NCI-H2029 treated with DMSO at 0.1 percent for 48 hours (cell line): ENCODE measurements around the gene SUMO3.

Source experiments
- DNase-seq: peaks from one replicate; lab custom pipeline; 2025; lab: John Stamatoyannopoulos, UW

Gene SUMO3

DNA sequence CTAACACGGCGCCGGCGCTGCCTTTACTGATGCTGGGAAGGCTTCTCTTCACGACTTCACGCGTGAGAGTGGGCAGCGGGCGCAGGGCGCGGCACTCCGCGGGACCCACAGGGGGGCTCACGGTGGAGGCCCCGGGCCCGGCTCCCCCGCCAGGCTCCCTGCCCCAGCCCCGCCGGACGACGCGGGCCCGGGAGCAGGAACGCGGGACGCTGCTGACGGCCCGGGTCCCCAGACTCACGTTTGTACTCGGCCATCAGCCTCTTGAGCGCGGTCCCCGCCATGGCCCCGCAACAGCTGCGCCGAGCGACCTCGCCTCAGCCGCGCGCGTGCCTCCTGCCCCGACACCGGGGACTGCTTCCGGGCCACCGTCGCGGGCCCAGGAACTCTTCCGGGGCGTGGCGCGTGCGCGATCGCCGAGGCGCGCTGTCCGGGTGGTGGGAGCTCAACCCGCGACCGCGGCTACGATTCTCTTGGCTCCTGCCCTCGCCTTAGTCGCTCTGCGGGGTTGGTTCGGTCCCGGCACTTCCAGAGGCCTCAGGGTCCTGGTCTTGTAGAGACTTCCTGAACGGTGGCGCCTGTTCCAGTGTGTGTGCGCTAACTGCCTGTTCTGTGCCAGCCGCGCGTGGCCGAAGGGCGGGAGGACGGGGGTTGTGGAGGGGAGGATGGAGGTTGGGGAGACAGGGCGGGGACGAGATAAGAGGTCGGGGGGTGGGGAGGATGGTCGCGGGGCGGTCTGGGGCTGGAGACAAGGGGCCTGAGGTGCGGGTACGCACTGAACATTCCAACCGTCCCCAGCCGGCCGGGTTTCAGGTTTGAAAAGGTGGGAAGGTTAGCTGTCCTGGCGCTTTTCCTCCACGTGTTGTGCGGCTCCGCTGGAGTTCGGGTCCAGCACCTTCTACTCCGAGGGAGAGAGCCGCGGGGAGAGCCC, 16.1 kb downstream of the SUMO3 start, which contains the start of gene UBE2G2:
TSS of gene UBE2G2 (minus strand) at position 353 of the 928 bp plus-strand sequence. CDS start at position 281, 72 bp downstream.
- peak; percentile 7 for DNase-seq

DNA sequence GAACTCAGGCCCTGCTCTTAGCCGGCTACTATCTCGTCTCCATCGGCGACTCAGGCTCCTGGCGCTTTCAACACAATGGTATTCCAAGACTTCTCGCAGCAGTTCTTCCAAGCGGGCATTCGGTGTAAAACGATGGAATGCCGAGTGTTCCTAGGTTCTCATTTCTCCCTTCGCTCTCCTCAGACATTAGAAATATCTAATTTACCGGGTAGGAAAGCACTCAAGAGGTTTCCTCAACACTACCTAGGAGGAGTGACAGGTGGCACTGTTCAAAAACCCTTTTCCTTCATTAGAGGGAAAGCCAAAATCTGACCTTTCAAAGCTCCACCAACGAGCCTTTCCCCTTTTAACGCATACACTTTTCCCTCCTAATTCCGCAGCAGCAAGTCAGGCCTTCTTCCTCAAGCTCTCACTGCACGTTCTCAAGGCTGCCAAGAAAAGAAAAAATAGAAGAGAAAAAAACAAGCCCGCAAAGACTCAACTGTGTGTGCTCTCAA, 16.8 kb downstream of the SUMO3 start:
- DNase-seq: no peak

DNA sequence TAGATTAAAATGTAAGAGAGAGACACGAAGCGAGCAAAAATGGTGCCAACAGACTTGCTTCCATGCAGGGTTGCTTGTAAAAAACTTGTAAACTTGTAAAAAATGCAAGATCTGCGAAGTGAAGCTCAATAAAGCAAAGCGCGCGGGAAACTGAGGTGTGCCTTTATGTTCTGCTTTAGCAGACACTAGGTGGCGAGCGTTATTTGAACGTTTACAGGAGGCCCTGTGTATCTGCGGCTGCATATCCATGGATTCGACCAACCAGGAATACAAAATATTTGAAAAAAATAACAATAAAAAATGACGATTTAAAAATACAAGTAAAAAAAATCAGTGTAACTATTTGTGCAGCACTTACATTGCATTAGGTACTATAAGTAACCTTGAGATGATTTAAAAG, 17.8 kb downstream of the SUMO3 start:
- no peak for DNase-seq

DNA sequence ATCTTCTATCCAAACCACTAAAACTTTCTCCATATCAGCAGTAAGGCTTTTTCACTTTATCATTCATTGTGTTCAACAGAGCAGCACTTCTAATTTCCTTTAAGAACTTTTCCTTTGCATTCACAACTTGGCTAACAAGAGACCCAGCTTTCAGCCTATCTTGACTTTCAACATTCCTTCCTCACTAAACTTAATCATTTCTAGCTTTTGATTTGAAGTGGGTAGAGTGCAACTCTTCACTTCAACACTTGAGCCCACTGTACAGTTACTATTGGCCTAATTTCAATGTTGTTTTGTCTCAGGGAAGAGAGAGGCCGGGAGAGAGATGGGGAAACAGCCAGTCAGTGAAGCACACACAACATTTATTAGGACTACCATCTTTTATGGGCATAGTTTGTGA, 18.2 kb downstream of the SUMO3 start:
- DNase-seq: no peak

DNA sequence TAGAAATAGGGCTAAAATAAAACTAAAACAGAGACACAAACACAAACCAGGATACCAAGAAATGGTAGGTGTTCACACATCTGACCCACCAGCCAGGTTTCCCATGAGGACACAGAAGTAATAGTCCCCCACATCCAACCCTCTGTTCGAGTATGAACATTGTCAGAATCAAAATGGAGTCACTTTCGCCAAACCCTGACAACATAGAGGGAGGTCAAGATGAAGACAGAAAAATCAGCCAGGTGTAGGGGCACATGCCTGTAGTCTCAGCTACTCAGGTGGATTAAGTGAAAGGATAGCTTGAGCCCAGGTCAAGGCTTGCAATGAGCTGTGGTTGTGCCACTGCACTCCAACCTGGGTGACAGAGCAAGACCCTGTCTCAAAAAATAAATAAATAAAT, 20.1 kb downstream of the SUMO3 start:
- DNase-seq: no peak

DNA sequence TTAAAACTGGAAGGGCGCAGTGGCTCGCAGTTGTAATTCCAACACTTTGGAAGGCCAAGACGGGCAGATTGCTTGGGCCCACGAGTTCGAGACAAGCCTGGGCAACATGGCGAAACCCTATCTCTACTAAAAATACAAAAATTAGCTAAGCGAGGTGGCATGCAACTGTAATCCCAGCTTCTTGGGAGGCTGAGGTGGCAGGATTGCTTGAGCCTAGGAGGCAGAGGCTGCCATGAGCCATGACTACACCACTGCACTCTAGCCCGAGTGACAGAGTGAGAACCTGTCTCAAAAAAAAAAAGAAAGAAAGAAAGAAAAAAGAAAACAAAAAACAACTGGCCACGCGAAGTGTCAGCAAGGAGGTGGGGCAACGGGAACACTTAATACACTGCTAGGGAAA, 22.5 kb downstream of the SUMO3 start:
- DNase-seq: no peak

DNA sequence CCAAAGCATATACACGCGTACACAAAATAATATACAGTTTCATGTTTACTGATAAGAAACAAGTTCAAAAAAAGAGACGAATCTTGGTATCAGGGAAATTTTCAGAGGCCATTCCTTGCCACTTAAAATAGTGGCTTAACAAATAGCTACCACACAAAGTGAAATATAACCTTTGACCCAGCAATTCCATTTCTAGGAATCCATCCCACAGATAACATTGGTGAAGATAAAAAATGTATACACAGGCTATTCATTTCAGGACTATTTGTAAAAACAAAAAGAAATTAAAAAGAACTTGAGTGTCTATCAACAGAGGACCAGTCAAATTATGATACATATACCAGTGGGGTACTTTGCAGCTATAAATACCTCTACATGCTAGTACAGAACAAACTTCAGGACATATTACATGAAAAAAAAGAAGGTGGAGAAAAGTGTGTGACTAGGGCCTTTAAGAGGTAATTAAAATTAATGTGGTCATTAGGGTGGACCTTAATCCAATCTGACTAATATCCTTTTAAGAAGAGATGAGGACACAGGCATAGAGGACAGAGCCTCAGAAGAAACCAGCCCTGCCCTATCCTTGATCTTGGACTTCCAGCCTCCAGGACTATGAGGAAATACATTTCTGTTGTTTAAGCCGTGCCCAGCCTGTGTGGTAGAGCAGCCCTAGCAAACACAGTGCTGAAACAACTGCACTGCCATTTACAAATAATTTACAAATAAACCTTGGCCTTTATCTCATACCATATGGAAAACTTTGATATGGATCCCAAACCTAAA, 24.1 kb downstream of the SUMO3 start:
- no peak for DNase-seq

DNA sequence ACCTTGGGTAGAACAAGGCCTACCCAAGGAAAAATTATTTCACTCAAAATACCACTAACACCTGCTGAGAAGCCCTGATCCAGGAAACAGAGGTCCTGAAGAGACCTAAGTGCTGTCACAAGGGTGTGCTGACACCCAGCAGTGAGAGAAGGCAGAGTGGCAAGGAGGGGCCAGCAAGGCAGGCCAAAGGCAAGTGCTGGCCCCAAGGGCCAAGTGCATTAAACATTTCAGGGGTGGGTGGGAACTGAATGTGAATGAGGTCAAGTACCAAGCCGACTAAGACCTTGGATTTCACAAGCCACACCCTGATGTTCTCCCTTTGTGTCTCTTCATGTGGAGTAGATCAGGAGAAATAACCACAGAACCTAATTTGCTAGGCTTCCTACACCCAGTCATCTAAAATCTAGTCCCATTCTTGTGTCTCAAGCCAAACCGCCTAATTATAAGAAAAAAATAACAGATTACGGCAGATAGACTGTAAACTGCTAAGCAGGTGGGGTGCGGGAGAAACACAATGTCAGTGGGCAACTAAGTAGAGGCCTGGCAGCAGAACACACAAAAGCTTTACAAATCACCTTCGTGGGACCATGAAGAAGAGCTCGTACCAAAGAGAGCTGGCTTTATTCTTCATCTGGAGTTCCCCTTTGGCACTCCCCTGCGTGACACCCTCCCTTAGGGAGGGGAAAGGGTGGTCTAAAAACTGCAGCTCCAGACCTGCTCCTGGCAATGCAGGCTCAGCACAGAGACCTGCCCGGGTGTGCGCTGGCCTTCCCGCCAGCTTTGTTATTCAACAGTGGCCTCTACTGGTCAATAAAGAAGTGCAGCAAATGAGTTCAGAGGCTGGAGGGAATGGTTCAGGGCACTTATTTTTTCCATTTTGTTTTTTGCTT, 24.9 kb downstream of the SUMO3 start:
- peak; percentile 53 for DNase-seq

DNA sequence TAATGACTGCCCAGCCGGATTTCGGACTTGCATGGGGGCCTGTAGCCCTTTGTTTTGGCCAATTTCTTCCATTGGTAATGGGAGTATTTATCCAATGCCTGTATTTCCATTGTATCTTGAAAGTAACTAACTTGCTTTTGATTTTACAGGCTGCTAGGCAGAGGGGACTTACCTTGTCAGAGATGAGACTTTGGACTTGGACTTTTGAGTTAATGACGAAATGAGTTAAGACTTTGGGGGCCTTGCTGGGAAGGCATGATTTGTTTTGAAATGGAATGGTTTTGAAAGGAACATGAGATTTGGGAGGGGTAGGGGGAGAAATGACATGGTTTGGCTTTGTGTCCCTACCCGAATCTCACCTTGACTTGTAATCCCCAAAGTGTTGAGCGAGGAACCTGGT, 25.9 kb downstream of the SUMO3 start:
- DNase-seq: no peak

DNA sequence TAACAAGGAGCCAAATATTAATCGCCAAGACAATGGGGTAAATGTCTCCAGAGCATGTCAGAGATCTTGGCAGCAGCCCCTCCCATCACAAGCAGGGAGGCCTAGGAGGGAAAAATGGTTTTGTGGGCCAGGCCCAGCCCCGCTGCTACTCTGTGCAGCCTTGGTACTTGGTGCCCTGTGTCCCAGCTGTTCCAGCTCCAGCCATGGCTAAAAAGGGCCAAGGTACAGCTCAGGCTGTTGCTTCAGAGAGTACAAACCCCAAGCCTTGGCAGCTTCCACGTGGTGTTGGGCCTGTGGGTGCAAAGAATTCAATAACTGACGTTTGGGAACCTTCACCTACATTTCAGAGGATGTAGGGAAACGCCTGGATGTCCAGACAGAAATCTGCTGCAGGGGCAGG, 26.6 kb downstream of the SUMO3 start:
- no peak for DNase-seq

DNA sequence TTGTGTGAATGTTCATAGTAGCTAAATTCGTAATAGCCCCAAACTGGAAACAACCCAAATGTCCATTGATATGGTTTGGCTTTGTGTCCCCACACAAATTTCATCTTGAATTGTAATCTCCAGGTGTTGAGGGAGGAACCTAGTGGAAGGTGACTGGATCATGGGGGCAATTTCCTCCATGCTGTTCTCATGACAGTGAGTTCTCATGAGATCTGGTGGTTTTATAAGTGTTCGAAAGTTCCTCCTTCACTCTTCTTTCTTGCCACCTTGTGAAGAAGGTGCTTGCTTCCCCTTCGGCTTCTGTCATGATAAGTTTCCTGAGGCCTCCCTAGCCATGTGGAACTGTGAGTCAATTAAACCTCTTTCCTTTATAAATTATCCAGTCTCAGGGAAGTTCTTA, 27.5 kb downstream of the SUMO3 start:
- no peak for DNase-seq

DNA sequence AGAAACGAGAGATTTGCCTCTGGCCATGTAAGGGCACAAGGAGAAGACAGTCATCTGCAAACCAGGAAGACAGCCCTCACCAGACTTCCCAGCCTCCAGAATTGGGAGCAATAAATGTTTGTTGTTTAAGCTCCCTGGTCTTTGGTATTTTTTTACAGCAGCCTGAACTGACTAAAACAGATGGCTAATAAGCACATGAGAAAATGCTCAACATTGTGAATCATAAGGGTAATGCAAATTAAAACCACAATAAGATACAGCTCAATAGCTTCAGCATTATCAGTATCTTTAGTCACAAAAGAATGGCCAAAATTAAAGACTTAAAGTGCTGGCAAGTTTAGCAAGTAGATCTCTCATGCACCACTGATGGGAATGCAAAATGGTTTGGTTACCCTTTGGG, 28.0 kb downstream of the SUMO3 start:
- no peak for DNase-seq

DNA sequence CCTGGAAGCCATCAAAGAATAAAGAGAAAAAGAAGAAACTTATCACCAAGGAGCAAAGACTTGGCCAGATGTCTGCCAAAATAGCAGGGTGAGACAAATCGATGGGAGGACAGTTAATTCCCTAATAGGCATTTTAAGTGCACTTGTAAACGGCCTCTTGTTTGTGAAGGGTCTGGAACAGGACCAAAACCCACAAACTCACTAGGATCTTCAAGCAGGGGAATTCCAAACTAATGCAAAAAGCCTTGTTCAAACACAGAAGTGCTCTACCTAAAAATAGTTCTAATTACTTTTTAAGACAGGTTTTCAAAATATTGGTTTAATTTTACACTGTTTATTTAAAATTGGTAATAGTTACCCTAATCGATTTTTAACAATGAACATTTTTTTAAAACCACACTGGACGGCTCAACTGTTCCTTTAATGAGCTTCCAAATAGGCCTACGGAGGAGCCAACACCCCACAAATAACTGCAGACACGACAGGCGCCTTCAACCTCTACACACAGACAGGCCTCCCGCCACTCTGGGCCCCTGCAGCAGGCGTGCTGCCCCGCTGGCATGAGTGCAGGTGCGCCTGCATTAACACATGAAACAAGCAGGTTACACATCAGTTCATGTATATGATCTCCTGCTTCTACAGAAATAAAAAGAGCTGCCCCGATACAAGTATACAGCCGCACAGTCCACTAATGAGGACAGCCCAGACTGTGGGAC, 32.1 kb downstream of the SUMO3 start:
- DNase-seq: peak; percentile 82

DNA sequence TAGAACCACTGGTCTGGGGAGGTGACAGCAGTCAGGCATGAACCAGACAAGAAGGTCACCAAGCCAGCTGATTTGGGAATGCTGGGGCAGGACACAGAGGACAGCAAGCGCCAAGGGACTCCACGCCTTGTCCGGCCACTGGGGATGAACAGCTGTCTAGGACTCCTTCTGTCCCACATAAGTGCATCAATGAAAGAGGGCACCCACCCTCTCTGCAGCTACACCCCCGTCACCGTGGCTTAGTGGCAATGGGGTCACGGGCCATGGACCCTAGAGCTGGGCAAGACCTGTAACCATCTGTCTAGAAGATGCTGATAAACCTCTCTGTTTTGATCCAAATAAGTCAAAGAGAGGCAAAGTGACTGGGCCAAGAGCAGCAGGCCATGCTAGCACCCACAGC, 33.1 kb downstream of the SUMO3 start:
- DNase-seq: no peak

DNA sequence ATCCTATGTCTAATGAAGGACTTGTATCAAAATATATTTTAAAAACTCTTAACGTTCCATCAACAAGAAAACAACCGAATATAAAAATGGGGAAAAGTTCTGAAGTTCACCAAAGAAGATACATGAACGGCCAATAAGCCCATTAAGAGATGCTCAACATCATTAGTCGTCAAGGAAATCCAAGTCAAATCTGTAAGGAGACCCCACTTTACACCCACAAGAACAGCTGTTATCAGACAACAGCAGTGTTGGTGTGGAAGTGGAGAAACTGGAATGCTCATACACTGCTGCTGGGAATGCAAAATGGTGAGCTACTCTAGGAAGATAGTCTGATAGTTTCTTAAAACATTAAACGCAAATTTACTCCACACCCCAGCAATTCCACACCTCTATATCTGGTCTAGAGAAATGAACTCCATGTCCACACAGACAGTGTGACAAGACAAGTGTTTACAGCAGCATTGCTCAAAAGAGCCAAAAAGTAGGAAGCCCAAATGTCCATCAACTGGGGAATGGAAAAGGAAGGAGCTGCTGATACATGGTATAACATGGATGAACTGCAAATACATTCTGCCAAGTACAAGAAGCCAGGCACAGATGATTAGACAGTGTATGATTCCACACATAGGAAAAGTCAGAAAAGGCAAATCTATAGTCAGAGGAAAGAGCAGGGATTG, 34.7 kb downstream of the SUMO3 start:
- no peak for DNase-seq

DNA sequence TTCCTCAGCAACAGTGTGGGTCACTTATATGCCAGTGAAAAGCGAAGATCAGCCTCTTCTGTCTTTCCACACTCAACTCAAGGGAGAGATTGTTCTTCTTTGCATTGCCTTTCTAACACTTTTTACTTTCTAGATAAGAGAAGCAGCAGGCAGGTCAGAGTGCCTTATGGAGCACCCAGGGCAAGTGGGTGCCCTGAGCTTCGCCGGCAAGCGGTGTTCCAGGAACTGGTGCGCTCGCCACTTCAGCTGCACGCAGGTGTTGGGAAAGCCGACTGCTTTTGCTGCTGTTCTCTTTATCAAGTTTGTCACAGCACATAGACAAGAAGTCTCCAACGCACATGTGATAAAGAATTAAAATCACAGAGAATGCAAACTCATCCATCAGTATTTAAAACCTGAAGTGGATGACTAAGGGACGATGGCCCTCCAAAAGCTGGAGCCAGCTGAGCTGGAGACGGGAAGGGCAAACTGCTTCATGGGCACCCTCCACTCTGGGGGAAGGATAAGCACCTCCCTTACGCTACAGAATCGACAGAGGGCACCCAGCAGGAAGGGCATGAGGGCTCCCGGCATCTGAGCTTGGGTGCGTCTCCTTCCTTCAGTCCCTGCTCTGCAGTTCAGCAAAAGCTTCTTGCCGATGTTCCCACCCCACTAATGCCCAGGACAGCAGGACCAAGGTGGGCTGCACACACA, 36.9 kb downstream of the SUMO3 start:
- DNase-seq: no peak

DNA sequence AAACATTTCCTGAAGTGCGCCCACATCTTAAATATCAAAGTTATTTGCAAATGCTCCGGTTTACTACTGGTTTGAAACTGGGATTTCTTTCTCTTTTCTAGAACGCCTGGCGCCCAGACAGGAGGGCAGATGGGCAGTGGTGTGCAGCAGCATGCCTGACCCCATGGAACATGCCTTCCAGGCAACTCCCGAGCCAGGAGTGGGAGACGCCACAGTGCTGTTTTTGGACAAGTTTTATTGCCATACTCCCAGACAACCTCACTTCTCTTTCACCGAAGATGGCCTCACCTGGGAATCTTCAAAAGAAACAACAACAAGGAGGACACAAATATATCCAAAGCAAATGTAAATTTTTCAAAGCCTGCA, 37.7 kb downstream of the SUMO3 start:
- no peak for DNase-seq

DNA sequence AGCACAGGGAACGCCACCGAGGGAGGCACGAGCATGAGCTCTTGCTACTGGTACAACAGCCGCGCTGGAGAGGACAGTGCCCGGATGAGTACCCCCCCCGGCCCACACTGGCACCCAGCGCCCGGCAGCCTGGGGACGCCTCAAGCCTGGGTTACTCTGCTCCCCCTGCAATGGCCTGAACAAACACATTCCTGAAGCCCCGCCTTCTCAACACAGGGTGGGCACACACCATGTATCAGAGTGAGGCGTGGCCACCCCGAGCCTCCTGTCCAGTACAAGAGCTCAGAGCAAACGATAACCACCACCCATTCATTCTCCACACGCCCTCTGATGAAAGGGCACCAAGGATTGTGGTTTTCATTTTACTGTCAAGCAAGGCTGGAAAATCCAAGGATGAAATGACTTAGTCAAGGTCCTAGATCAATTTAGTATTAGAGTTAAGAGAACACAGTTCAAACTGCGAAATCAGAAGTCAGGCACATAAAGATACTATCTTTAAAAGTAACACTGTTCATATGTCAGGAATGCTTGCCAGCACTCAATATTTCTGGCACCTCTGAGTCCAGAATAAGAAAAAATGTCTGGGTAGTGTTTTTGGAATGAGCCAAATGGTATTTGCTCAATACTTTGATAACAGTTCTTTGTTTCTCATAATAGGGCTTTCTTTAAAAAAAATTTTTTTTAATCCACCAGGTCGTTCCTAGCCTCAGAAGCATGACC, 38.3 kb downstream of the SUMO3 start:
- DNase-seq: no peak

DNA sequence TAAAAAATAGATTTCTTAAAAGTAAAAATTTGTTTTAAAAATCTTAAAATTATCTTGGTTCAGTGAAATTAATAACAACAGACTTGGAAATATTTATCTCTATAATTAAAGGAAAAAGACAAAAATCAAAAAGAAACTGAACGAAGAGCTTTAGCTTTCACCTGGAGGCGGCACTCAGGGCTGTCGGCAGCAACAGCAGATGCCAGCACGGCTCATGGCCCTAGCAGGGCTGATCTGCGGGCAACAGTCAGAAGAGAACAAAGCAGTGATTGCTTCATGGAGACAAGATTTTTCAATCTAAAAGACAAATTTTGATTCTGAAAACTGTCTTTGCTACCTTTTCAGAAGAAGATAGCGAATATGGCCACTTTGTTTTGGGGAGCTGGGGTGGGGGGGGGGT, 38.9 kb downstream of the SUMO3 start:
- DNase-seq: no peak
